HG02970 (cell line): ENCODE results near the gene NOC4L.
"Not testable (repeated sequence)": the region's sequence is repeated elsewhere in the genome, so short reads cannot be mapped to it uniquely, and the experiment has no call there.

Experiments used
- ATAC-seq: cut with Tn5 transposase; IDR thresholded peaks from one replicate; pipeline ENCODE4 v1.9.1; 2021; ENCODE audit warnings: mild to moderate bottlenecking, moderate library complexity, moderate number of reproducible peaks; ENCODE audit not compliant: unreplicated experiment, low FRiP score

Gene NOC4L

DNA sequence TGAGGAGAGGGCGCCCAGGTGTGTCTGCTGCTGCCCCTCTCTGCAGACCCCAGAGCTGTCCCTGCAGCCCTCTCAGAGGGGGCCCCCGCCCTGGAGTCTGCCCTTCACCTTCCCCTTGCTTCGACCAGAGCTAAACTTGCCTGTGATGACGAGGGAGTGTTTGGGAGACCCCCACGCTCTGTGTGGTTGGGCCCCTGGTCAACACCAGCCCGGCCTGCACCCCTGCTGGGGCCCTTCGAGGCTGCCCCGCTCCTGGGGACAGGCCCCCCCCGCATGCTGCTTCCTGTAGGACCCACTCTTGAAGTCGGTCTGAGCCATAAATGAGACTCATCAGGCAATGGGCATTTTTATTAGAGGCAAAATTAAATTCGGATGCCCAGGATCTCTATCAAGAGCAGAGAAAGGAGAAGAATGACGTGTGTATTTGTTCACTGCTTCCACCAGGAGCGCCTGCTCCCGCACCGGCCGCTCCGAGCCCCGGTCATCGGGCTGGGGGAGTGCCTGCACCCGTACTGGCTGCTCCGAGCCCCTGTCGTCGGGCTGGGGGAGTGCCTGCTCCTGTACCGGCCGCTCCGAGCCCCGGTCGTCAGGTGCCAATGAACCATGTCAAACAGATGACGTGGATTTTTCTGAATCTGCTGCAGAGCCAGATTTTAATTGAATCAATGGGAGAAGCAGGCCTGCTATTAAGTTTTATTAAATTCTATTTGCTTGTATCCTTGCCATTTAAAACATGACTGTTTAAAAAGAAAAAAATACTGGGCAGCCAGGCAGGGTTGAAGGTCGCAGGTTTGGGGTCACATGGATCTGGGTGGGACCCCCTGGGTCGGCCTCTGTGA is 47.7 kb downstream of the NOC4L start:
- no peak for ATAC-seq

DNA sequence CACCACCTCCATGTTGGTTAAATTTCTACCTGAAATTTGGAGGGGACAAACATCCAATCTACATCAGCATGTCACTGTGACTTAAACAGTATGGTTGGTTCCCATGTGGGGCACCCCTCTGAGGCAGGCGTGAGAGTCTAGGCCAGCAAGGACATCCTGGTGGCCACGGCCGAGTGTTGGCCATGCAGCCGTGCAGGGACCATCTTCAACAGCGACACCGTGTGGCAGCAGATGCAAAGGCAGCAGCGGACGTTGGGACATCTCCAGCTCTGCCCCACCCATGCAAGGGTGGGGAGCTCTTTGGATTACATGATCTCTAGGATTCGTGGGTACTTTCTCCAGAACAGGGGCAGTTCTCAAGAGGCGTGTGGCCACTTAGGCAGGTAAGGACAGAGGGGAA is 49.8 kb downstream of the NOC4L start:
- no peak for ATAC-seq

DNA sequence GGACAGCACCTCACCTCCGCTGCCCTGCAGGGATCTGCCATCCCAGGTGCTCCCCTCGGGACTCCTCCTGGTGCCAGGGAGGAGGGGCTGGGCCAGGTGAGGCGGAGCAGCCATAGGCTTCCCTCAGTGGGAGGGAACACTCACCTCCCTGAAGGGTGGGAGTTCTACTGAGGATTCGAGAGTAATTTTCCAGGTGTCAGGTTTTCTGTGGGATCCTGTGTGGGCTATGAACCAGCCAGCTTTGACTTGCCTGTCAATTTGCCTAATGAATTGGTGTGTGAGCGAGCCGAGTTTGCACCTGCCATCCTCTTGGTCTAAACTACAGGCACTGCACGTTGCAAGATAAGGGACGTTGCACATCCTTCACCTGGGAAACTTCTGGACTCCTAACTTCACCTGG is 50.3 kb downstream of the NOC4L start:
- ATAC-seq = no peak

- ATAC-seq = not testable (repeated sequence)
Observed at GRCh38 chr12:132195242-132195641, 51.0 kb downstream of the NOC4L start.

DNA sequence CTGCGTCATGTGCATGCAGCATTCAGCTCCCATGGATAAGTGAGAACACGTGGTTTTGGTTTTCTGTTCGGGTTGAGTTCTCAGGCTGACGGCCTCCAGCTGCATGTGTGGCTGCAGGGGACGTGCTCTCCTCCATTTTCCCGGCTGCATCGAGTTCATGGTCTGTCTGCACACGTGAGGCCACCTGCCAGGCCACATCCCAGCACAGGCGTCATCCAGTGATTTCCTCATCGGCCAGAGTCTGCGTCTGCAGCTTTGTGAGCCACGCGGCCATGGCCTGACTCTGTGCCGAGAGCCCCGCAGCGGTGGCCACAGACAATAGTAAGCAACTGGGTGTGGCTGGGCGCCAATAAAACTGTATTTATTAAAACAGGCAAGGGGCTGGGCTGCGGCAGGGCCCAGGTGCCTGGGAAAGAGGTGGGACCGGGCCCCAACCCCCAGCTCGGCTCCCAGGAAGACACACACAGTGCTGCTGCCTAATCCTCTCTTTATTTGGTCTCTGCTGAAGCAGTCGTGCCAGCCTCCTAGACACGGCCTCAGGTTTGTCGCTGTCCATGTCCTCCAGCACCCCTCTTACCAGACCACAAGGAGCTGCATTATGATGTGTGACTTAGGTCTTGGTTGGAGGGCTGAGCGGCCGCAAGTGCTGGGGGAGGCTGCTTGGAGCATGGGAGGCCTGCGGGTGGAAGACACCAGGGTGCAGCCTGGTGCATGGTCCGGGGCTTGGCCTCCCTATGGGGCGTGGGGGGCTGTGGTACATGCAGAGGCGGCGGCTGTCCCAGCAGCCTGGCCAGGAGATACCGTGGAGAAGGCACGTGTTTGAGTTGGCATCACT is 52.0 kb downstream of the NOC4L start:
- no peak for ATAC-seq

DNA sequence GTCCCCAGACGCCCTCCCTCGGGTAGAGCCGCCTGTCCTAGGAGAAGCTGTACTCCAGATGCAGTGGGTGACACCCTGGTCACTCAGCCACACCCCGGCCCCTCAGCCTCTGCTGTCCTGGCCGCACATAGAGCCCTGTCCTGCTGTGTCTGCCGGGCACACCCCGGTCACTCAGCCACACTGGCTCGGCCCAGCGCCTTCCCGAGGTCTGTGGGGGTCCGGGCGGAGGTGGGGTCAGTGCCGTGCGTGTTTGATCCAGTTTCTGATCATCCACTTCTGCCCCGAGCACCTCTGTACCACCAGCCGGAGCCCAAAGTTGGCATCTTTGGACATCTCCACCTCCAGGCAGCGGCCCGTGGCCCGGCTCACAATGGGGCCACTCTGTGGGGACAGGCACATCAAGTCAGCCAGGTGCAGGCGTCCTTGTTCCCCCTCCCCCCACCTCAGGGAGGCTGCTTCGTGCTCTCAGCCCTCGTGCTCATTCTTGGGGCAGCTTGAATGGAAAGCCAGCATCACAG is 52.7 kb downstream of the NOC4L start:
- ATAC-seq = no peak

- ATAC-seq = no peak
Observed at GRCh38 chr12:132197581-132198354, 53.5 kb downstream of the NOC4L start.

DNA sequence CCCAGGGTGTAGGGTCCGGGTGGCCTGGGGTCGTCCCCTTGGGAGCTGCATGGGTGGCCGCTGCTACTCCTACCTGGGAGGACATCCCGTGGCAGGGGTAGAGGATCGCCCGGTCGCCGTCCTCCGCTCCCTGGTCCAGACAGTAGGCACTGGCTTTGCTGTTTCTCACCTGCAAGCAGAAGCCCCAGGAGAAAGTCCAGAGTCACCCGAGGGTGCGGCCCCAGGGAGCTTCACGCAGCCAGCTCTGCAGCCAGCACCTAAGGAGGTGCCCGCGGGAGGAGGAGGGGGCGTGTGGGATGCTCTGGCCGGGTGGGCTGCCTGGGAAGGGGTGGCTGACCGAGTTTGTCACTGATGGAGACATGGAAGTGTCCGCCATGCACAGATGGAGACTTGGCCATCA is 54.8 kb downstream of the NOC4L start:
- no peak for ATAC-seq

DNA sequence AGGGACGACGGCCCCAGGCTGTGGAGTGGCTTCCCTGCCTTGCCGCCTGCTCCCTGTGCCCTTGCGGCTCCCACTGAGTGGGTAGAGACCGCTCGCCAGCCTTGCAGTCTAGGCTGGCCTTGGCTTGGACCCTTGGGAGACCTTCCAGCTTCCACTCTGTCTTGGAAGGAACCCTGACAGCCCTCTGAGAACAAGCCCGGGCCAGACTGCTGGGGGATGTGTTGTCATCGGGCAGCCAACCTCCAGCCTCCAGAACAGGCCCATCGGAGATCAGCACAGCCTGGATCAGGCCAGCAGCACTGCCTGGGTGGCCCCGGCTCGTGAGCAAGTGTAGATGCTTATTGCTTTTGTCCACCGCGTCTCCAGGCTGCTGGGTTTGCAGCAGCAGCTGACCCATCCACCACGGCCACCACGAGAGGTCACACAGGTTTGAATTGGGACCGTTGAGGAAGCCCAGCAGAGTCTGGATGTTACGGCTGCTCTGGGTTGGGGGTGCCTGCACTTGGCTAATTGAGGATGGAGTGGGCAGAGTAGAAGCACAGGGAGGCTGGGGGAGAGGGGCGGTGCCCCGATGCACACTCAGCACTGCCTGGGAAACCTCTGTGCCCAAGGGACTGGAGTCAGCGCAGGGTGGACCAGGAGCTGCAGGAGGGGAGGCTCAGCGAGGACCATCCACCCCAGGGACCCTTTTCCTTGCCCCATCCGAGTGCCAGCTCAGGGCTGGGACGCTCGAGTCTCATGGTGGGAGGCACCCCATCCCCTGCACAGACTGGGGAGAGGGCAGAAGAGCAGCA is 55.5 kb downstream of the NOC4L start:
- ATAC-seq = no peak

DNA sequence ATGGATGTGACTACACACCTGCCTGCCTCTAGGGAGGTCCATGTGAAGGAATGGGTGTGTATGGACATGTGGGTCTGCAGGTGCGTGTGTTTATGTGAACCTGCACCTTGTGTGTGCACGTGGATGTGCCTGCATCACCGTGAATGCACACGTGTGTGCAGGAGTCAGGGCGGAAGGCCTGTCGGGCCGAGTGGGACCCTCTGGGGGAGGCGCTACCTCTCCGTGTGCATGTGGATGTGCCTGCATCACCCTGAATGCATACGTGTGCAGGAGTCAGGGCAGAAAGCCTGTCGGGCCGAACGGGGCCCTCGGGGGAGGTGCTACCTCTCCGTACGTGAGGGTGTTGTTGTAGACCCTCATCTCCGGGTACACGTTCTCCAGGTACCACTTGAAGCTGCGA is 56.5 kb downstream of the NOC4L start:
- ATAC-seq = no peak

- no peak for ATAC-seq
Observed at GRCh38 chr12:132201391-132202120, 57.3 kb downstream of the NOC4L start.
